ENCODE results near the gene PET100.
"Not testable (repeated sequence)": the region's sequence is repeated elsewhere in the genome, so short reads cannot be mapped to it uniquely, and the experiment has no call there.

The PET100 gene

GRCh38 chr19:7635670-7636069, 6.1 kb downstream of the PET100 start:
- DNase-seq: no peak

GRCh38 chr19:7636317-7636690, 6.7 kb downstream of the PET100 start:
- DNase-seq: no peak

GRCh38 chr19:7636691-7637373, 7.2 kb downstream of the PET100 start, which contains the start of gene STXBP2:
Gene STXBP2, plus strand, starts transcription at chr19:7637110. Its CDS starts 40 bp downstream, at chr19:7637150.
- peak; percentile 89 for DNase-seq

GRCh38 chr19:7637374-7638256, 8.0 kb downstream of the PET100 start:
- peak; percentile 73 for DNase-seq

- no peak for DNase-seq
Measured at GRCh38 chr19:7638802-7639465, 9.3 kb downstream of the PET100 start.

DNA sequence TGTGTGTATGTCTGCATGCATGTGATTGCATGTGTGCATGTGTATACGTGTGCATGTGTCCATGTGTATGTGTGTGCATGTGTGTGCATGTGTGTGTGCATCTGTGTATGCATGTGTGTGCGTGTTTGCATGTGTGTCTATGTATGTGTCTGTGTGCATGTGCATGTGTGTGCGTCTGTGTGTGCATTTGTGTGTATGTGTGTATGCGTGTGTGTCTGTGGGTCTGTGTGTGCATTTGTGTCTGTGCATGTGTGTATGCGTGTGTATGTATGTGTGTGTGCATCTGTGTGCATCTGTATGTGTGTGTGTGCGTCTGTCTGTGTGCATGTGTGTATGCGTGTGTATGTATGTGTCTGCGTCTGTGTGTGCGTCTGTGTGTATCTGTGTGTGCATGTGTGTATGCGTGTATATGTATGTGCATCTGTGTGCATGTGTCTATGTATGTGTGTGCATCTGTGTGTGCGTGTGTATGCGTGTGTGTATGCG, 10.3 kb downstream of the PET100 start:
- no peak for DNase-seq

DNA sequence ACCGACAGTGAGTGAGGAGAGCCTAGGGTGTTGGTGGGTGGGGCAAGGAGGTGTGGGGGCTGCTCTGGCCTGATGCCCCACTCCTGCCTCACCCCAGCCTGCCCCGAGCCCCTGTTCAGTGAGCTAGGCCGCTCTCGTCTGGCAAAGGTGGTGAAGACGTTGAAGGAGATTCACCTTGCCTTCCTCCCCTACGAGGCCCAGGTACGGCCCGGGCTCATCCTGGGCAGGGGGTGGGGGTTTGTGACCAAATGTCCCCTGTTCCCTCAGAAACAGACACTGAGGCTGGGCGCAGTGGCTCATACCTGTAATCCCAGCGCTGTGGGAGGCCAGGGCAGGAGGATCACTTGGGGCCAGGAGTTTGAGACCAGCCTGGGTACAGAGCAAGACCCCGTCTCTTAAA, 11.2 kb downstream of the PET100 start:
- no peak for DNase-seq

GRCh38 chr19:7641290-7642276, 12.0 kb downstream of the PET100 start:
- no peak for DNase-seq

- DNase-seq: no peak
Measured at GRCh38 chr19:7642295-7643030, 12.9 kb downstream of the PET100 start.

DNA sequence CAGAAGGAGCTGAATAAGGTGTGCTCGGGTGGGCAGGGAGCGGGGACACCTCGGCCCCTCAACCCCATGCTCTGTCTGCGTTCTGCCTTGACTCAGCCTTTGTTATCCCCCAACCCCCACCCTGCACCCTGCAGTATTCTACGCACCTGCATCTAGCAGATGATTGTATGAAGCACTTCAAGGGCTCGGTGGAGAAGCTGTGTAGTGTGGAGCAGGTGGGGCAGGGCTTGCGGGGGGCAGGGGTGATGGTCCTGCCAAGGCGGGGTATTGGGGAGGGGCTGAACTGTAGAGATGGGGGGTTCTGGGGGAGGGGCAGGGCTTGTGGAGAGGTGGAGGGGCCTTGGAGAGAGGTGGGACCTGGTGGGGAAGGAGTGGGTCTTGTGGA, 13.4 kb downstream of the PET100 start:
- DNase-seq: no peak

DNA sequence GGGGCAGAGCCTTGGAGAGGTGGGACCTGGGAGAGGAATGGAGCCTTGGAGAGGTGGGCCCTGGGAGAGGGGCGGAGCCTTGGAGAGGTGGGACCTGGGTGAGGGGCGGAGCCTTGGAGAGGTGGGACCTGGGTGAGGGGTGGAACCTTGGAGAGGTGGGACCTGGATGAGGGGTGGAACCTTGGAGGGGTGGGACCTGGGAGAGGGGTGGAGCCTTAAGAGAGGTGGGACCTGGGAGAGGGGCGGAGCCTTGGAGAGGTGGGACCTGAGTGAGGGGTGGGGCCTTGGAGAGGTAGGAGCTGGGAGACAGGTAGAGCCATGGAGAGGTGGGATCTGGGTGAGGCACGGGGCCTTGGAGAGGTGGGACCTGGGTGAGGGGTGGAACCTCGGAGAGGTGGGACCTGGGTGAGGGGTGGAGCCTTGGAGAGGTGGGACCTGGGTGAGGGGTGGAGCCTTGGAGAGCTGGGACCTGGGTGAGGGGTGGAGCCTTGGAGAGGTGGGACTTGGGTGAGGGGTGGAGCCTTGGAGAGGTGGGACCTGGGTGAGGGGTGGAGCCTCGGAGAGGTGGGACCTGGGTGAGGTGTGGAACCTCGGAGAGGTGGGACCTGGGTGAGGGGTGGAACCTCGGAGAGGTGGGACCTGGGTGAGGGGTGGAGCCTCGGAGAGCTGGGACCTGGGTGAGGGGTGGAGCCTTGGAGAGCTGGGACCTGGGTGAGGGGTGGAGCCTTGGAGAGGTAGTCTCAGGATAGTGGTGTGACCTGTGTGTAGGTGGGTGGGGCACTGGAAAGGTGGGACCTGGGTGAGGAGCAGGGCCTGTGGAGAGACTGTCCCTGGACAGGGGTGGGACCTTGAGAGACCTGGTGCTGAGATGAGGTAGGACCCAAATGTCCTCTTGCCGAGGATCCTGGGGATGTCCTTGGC, 14.3 kb downstream of the PET100 start:
- DNase-seq: not testable (repeated sequence)

DNA sequence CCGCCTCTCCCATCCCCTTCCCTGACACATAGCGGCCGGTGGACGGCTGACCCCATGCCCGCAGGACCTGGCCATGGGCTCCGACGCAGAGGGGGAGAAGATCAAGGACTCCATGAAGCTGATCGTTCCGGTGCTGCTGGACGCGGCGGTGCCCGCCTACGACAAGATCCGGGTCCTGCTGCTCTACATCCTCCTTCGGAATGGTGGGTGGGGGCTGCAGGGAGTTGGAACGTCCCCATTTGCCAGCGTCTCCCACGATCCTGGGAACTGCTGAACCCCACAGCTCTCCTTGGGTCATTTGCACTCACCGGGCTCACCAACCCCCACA, 14.9 kb downstream of the PET100 start:
- no peak for DNase-seq

GRCh38 chr19:7645163-7645562, 15.6 kb downstream of the PET100 start:
- peak; percentile 57 for DNase-seq

- no peak for DNase-seq
Measured at GRCh38 chr19:7645656-7646425, 16.2 kb downstream of the PET100 start.

GRCh38 chr19:7646426-7646700, 16.8 kb downstream of the PET100 start:
- no peak for DNase-seq

GRCh38 chr19:7647156-7647555, 17.6 kb downstream of the PET100 start:
- DNase-seq: no peak

GRCh38 chr19:7648265-7649014, 18.8 kb downstream of the PET100 start:
- DNase-seq: no peak

DNA sequence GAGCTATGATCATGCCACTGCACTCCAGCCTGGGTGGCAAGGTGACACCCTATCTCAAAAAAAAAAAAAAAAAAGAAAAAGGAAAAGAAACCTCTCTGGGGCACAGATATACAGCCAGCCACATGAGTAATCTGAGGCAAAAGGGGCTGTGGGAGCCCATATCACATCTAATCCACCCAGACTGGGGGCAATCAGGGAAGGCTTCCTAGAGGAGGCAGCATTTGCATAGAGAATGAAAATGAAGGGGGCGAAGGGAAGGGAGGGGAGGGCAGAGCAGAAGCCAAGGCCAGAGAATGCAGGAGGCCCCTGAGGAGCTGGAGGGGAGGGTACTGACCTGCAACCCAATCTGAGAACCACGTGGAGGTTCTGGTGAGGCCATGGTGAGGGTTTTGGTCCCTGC, 20.6 kb downstream of the PET100 start:
- no peak for DNase-seq

GRCh38 chr19:7652061-7652641, 22.6 kb downstream of the PET100 start:
- peak; percentile 97 for DNase-seq
